ENCODE results near the gene KIAA0753. TPM values are rescaled to one million over a fixed set of nuclear protein-coding genes. Genes with fewer than 3 reads are reported as not detected.

KIAA0753 gene
- polyA plus RNA-seq, 1 of the 3 experiments (the other 2 are of a cell fraction): 7.2 TPM

GRCh38 chr17:6639586-6640535, 650 bp downstream of the KIAA0753 start:
- TF ChIP-seq TEAD4 (IDR thresholded peaks at IDR 0.05; ENCODE audit: borderline replicate concordance, insufficient read depth) (no peak), GABPA (IDR thresholded peaks at IDR 0.05; ENCODE audit: low read depth) (no peak), CHD2 (IDR thresholded peaks at IDR 0.05; ENCODE audit: low read length, partially characterized antibody) (no peak), RCOR1 (IDR thresholded peaks at IDR 0.05; ENCODE audit: low read length) (no peak), MAX (IDR thresholded peaks at IDR 0.05; ENCODE audit: low read depth) (no peak), NFIC (IDR thresholded peaks at IDR 0.05; ENCODE audit: borderline replicate concordance) (no peak), FOXJ3 (CRISPR knock-in tag; IDR thresholded peaks at IDR 0.05) (no peak), IRF3 (IDR thresholded peaks at IDR 0.05; ENCODE audit: low read depth, low read length) (no peak), MXI1 (IDR thresholded peaks at IDR 0.05; ENCODE audit: low read depth, low read length) (no peak), NRF1 (IDR thresholded peaks at IDR 0.05; ENCODE audit: low read depth, low read length) (no peak), TCF12 (IDR thresholded peaks at IDR 0.05) (no peak), USF1 (IDR thresholded peaks at IDR 0.05; ENCODE audit: borderline replicate concordance, low read depth) (no peak), TAF1 (IDR thresholded peaks at IDR 0.05; ENCODE audit: borderline replicate concordance, low read depth, low read length) (no peak), GATA2 (CRISPR knock-in tag; IDR thresholded peaks at IDR 0.05) (no peak), ZBTB33 (IDR thresholded peaks at IDR 0.05; ENCODE audit: borderline replicate concordance, low read depth) (no peak), FOSL2 (IDR thresholded peaks at IDR 0.05; ENCODE audit: borderline replicate concordance, low read depth) (no peak), YY1 (IDR thresholded peaks at IDR 0.05; ENCODE audit: low read depth) (no peak), USF2 (IDR thresholded peaks at IDR 0.05; ENCODE audit: borderline replicate concordance, low read depth, low read length) (no peak), FOXM1 (IDR thresholded peaks at IDR 0.05; ENCODE audit: low read depth) (no peak)
- CTCF ChIA-PET: interaction anchor here (0.6 to 1.0 kb wide), 2 partner anchors 167 to 169 kb away, joined by 3 to 4 read pairs; no protein-coding TSS in a partner anchor
- DNase-seq: no peak

More at GRCh38 chr17:6639586-6640535, 650 bp downstream of the KIAA0753 start:
- Histone ChIP-seq H3K27ac (ENCODE audit: low read depth in 2 of 2, low read length in 1 of 2) (peak overlapping the region; percentile 90 to 100), H3K4me1 (ENCODE audit: control insufficient read depth in 1 of 2, insufficient read depth in 2 of 2, low read depth in 1 of 2, low read length in 1 of 2) (peaks cover 9 to 14% of the 10 kb centered on the region in 2 experiments; a peak in 2 of 4 replicates), H3K4me2 (peak overlapping the region; percentile 87), H4K20me1 (ENCODE audit: insufficient read depth) (no peaks in the 10 kb centered on the region; the same call in 1 of the 2 replicates), H3K36me3 (replicated peaks in 1 of 2; ENCODE audit: control insufficient read depth in 1 of 2, insufficient read depth in 2 of 2, low read length in 1 of 2) (peaks cover 29 to 35% of the 10 kb centered on the region in 2 experiments), H3K27me3 (ENCODE audit: insufficient read depth) (no peaks in the 10 kb centered on the region), H3K9me2 (no peaks in the 10 kb centered on the region), H3K9me3 (no peaks in the 10 kb centered on the region), H3K4me3 (ENCODE audit: low read depth in 2 of 2, low read length in 1 of 2) (peak overlapping the region; percentile 89 to 93), H3F3A (replicated peaks; ENCODE audit: insufficient read depth) (peaks cover 18% of the 10 kb centered on the region), H3K79me2 (ENCODE audit: insufficient read depth) (peaks cover 53% of the 10 kb centered on the region), H2AFZ (ENCODE audit: low read depth) (peak overlapping the region; percentile 94), H3K9ac (peak overlapping the region; percentile 87)
- POLR2A ChIA-PET: interaction anchor here (0.8 kb wide), 1 partner anchor 11 kb away, joined by 3 read pairs; the partner anchor contains the start of genes C17orf100 and MED31
- under 1% methylated on average over 35 of the region's 67 CpGs for WGBS (ENCODE audit: low lambda C conversion rate)

All from SK-N-SH (cell line).